ENCODE measurements around the gene OTP.
"Not testable (repeated sequence)": the region's sequence is repeated elsewhere in the genome, so short reads cannot be mapped to it uniquely, and the experiment has no call there.

Gene OTP

GRCh38 chr5:77621440-77621839 lies 17.1 kb downstream of the OTP start:
- Histone ChIP-seq H3K27me3 (ENCODE audit: insufficient read depth, poor library complexity, severe bottlenecking) (no peaks in the 10 kb centered on the region), H3K4me3 (replicated peaks; ENCODE audit: insufficient read depth, low read length) (no peak overlapping the region), H3K27ac (replicated peaks) (no peak overlapping the region)
- TF ChIP-seq REST (IDR thresholded peaks at IDR 0.05; ENCODE audit: insufficient replicate concordance, low read depth), result no peak
- TF ChIP-seq GABPA (IDR thresholded peaks at IDR 0.05; ENCODE audit: low read depth), result no peak
- no peak for TF ChIP-seq CTCF (IDR thresholded peaks at IDR 0.05; ENCODE audit: insufficient read depth, low read length)
- no peak for TF ChIP-seq SPI1 (IDR thresholded peaks at IDR 0.05; ENCODE audit: borderline replicate concordance, low read depth)
- no peak for TF ChIP-seq POLR2AphosphoS5 (IDR thresholded peaks at IDR 0.05; ENCODE audit: low read depth)
- no peak for DNase-seq (ENCODE audit: low read depth in 1 of 2, low spot score in 1 of 2)

- H3K4me3 ChIP-seq (replicated peaks; ENCODE audit: insufficient read depth, low read length), result no peak overlapping the region
- no peak overlapping the region for H3K27ac ChIP-seq (replicated peaks)
- DNase-seq (ENCODE audit: low read depth in 1 of 2, low spot score in 1 of 2), result no peak
- TF ChIP-seq CTCF (IDR thresholded peaks at IDR 0.05; ENCODE audit: insufficient read depth, low read length) (no peak), POLR2AphosphoS5 (IDR thresholded peaks at IDR 0.05; ENCODE audit: low read depth) (no peak), REST (IDR thresholded peaks at IDR 0.05; ENCODE audit: insufficient replicate concordance, low read depth) (no peak), GABPA (IDR thresholded peaks at IDR 0.05; ENCODE audit: low read depth) (no peak), SPI1 (IDR thresholded peaks at IDR 0.05; ENCODE audit: borderline replicate concordance, low read depth) (no peak)
- no peaks in the 10 kb centered on the region for H3K27me3 ChIP-seq (ENCODE audit: insufficient read depth, poor library complexity, severe bottlenecking)
Observed at GRCh38 chr5:77620405-77620804, 18.1 kb downstream of the OTP start.

- Histone ChIP-seq H3K27me3 (ENCODE audit: insufficient read depth, poor library complexity, severe bottlenecking) (no peaks in the 10 kb centered on the region), H3K4me3 (replicated peaks; ENCODE audit: insufficient read depth, low read length) (no peak overlapping the region), H3K27ac (replicated peaks) (no peak overlapping the region)
- no peak for DNase-seq (ENCODE audit: low read depth in 1 of 2, low spot score in 1 of 2)
- TF ChIP-seq SPI1 (IDR thresholded peaks at IDR 0.05; ENCODE audit: borderline replicate concordance, low read depth) (no peak), CTCF (IDR thresholded peaks at IDR 0.05; ENCODE audit: insufficient read depth, low read length) (no peak), GABPA (IDR thresholded peaks at IDR 0.05; ENCODE audit: low read depth) (no peak), REST (IDR thresholded peaks at IDR 0.05; ENCODE audit: insufficient replicate concordance, low read depth) (no peak), POLR2AphosphoS5 (IDR thresholded peaks at IDR 0.05; ENCODE audit: low read depth) (no peak)
Observed at GRCh38 chr5:77616920-77617319, 21.6 kb downstream of the OTP start.

- H3K27ac ChIP-seq (replicated peaks); H3K4me3 ChIP-seq (replicated peaks; ENCODE audit: insufficient read depth, low read length); DNase-seq (ENCODE audit: low read depth in 1 of 2, low spot score in 1 of 2); H3K27me3 ChIP-seq (ENCODE audit: insufficient read depth, poor library complexity, severe bottlenecking): not testable (repeated sequence)
Observed at GRCh38 chr5:77608927-77609326, 29.6 kb downstream of the OTP start.

Measured in HL-60 (cell line).